SJSA1 (cell line): Measurements from ENCODE around the gene SUMO3. TPM values are rescaled to one million over a fixed set of nuclear protein-coding genes. Genes with fewer than 3 reads are reported as not detected.

Source experiments
- DNase-seq, 2 experiments: peaks; one replicate each; pipeline ENCODE4 v3.0.0-alpha.2; 2015 to 2020; ENCODE audit warnings: low spot score in 2 of 2, low read depth in 1 of 2
- H3K27ac ChIP-seq: fragments of 250-450 bp; sonication (Bioruptor Pico); 2 replicates; pipeline ENCODE4 v1.5.1; 2020; ENCODE audit warnings: mild to moderate bottlenecking, moderate library complexity
- H3K27me3 ChIP-seq: fragments of 250-450 bp; sonication (Bioruptor Pico); replicated peaks from 2 replicates; pipeline ENCODE4 v1.5.1; 2020; ENCODE audit warnings: mild to moderate bottlenecking, moderate library complexity
- H3K36me3 ChIP-seq: fragments of 250-450 bp; sonication (Bioruptor Pico); 2 replicates; pipeline ENCODE4 v1.5.1; 2020; ENCODE audit warnings: mild to moderate bottlenecking
- H3K4me1 ChIP-seq: fragments of 250-450 bp; sonication (Bioruptor Pico); replicated peaks from 2 replicates; pipeline ENCODE4 v1.6.1; 2021; ENCODE audit warnings: mild to moderate bottlenecking
- H3K4me3 ChIP-seq: fragments of 250-450 bp; sonication (Bioruptor Pico); 2 replicates; pipeline ENCODE4 v1.5.1; 2020; ENCODE audit warnings: mild to moderate bottlenecking
- H3K9me3 ChIP-seq: fragments of 250-450 bp; sonication (Bioruptor Pico); replicated peaks from 2 replicates; pipeline ENCODE4 v1.5.1; 2020; ENCODE audit warnings: mild to moderate bottlenecking
- total RNA-seq: library from RNA; depleted of rRNA; stranded (reverse); fragments of >200 nt; shearing (Covaris generic); gene quantifications from 2 replicates; pipeline ENCODE4 v1.2.3, GENCODE V29; 2014

SUMO3 gene
- total RNA-seq, 1 experiment from 2014 or later: 173 TPM

- Histone ChIP-seq H3K27ac (no peak overlapping the region), H3K4me1 (peaks cover 20% of the 10 kb centered on the region), H3K27me3 (no peaks in the 10 kb centered on the region), H3K9me3 (no peaks in the 10 kb centered on the region), H3K4me3 (no peak overlapping the region), H3K36me3 (peaks cover 10% of the 10 kb centered on the region; the same call in 1 of the 2 replicates)
- peak in 1 of 2 experiments; percentile 49 for DNase-seq
Observed at GRCh38 chr21:44765231-44766013, 52.4 kb downstream of the SUMO3 start.

- H3K36me3 ChIP-seq: peaks cover 2% of the 10 kb centered on the region; the same call in 1 of the 2 replicates
- H3K9me3 ChIP-seq: no peaks in the 10 kb centered on the region
- no peaks in the 10 kb centered on the region for H3K27me3 ChIP-seq
- DNase-seq: peak in 1 of 2 experiments; percentile 42
- no peak overlapping the region for H3K27ac ChIP-seq
- peaks cover 20% of the 10 kb centered on the region for H3K4me1 ChIP-seq
- no peak overlapping the region for H3K4me3 ChIP-seq
Observed at GRCh38 chr21:44764319-44765230, 53.3 kb downstream of the SUMO3 start.

GRCh38 chr21:44763451-44764318 lies 54.2 kb downstream of the SUMO3 start:
- Histone ChIP-seq H3K9me3 (no peaks in the 10 kb centered on the region), H3K36me3 (no peaks in the 10 kb centered on the region; the same call in 1 of the 2 replicates), H3K4me1 (peaks cover 20% of the 10 kb centered on the region), H3K4me3 (no peak overlapping the region), H3K27ac (no peak overlapping the region), H3K27me3 (no peaks in the 10 kb centered on the region)
- peak in 1 of 2 experiments; percentile 33 for DNase-seq

GRCh38 chr21:44763050-44763378 lies 54.8 kb downstream of the SUMO3 start:
- DNase-seq: peak in 1 of 2 experiments; percentile 32
- Histone ChIP-seq H3K4me3 (no peak overlapping the region), H3K4me1 (peaks cover 20% of the 10 kb centered on the region), H3K9me3 (no peaks in the 10 kb centered on the region), H3K27ac (no peak overlapping the region), H3K36me3 (no peaks in the 10 kb centered on the region; the same call in 1 of the 2 replicates), H3K27me3 (no peaks in the 10 kb centered on the region)

DNA sequence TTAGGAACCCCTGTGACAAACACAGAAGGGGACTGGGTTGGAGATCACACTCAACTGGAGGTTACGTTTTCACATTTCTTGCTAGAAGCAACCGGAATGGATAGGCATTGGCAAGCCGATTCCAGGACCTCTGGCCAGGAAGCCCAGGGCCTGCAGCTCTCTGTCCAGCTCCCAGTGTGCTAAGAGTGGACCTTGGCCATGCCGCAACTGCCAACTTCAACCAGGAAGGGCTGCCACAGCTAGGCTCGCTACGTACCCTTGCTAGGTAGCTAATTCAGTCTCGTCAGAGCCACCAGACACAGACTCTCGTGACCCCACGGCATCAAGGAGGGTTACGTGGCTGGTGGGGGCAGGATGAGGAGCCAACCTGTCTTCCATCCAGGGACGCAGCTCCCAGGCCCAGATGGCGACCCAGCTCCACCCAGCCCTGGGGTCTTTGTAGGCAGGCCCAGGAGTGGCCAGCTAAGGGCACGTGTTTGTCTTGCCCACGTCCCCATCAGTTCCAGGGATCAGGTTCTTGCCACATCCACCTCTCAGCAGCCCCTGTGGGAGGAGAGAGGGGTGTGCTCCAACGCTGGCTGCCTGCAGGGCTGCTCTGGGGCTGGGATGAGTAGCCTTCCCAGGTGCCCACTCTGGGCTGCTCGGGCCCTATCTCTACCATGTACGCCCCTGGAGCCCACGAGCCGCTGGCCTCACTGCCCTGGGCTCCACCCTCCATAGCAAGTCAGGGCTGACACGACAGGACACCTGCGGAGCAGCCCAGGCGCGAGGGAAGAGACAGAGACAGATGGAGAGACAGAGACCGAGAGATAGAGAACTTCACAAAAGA lies 55.4 kb downstream of the SUMO3 start:
- Histone ChIP-seq H3K4me3 (no peak overlapping the region), H3K27me3 (no peaks in the 10 kb centered on the region), H3K27ac (no peak overlapping the region), H3K36me3 (no peaks in the 10 kb centered on the region), H3K4me1 (peaks cover 20% of the 10 kb centered on the region), H3K9me3 (no peaks in the 10 kb centered on the region)
- peak in 1 of 2 experiments; percentile 41 for DNase-seq

- H3K27ac ChIP-seq: no peak overlapping the region
- H3K27me3 ChIP-seq: no peaks in the 10 kb centered on the region
- no peak overlapping the region for H3K4me3 ChIP-seq
- H3K4me1 ChIP-seq: peaks cover 20% of the 10 kb centered on the region
- peak in 1 of 2 experiments; percentile 44 for DNase-seq
- H3K36me3 ChIP-seq: no peaks in the 10 kb centered on the region
- H3K9me3 ChIP-seq: no peaks in the 10 kb centered on the region
Observed at GRCh38 chr21:44761747-44762208, 56.1 kb downstream of the SUMO3 start.

GRCh38 chr21:44761011-44761729 lies 56.7 kb downstream of the SUMO3 start:
- Histone ChIP-seq H3K36me3 (no peaks in the 10 kb centered on the region), H3K27ac (no peak overlapping the region), H3K4me3 (no peak overlapping the region), H3K27me3 (no peaks in the 10 kb centered on the region), H3K4me1 (peaks cover 18% of the 10 kb centered on the region), H3K9me3 (no peaks in the 10 kb centered on the region)
- peak in 1 of 2 experiments; percentile 40 for DNase-seq

DNA sequence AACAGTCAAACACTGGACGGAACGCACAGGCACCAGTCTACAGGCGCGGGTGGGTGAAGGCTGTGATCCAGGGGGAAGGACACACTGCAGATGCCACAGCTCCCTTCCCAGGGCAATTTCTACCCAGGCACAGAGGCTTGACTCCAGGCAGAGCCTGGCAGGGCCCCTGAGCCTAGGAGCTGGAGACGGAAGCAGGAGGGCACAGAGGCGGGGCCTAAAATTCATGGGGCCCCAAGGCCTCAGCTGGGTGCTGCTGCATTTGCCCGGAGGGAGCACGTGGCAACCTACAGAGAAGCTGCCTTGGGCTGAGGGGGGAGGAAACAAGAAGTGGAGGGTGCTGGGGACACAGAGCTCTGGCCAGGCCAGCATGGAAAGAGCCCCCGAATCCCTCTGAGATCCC lies 57.5 kb downstream of the SUMO3 start:
- peak in 1 of 2 experiments; percentile 39 for DNase-seq
- no peak overlapping the region for H3K27ac ChIP-seq

DNA sequence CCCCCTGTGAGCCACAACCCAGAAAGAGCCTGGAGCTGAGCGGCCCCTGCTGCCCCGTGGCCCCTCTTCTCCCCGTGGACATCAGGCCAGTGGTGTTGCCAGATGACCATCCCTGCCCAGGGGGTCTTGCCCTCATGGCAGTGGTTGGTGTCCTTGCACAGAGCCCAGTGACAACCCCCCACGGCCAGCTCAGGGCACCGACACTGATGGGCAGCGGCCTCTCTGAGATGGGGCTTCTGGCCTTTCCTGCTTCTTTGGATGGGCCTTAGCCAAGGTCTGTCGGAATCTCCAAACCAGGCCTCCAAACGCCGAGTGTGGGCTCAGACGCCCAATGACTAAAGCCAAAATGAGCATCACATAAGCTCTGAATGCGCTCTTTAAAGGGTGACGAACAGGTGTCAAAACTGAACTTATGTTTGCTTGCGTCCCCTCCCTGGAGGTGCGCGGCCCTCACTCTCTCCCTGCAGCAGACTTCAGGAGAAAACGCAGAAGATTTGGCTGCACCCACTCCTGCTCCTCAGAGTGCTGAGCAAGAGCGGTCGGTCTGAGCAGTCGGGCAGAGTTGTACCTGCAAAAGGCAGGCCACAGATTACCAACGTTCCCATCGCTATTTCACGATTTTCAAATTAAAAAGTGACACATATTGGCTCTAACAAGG lies 58.1 kb downstream of the SUMO3 start:
- H3K27ac ChIP-seq: no peak overlapping the region
- H3K9me3 ChIP-seq: no peaks in the 10 kb centered on the region
- DNase-seq: peak in 1 of 2 experiments; percentile 33
- H3K4me3 ChIP-seq: no peak overlapping the region
- 0 out of 2 replicates have a peak, but pooled peaks cover 2% of the 10 kb centered on the region for H3K27me3 ChIP-seq
- H3K4me1 ChIP-seq: peaks cover 4% of the 10 kb centered on the region
- no peaks in the 10 kb centered on the region for H3K36me3 ChIP-seq

More for the DNA sequence above, 57.5 kb downstream of the SUMO3 start:
- Histone ChIP-seq H3K4me1 (peaks cover 10% of the 10 kb centered on the region), H3K27me3 (no peaks in the 10 kb centered on the region), H3K36me3 (no peaks in the 10 kb centered on the region), H3K4me3 (no peak overlapping the region), H3K9me3 (no peaks in the 10 kb centered on the region)

- Histone ChIP-seq H3K27me3 (0 out of 2 replicates have a peak, but pooled peaks cover 2% of the 10 kb centered on the region), H3K36me3 (no peaks in the 10 kb centered on the region), H3K4me3 (no peak overlapping the region), H3K4me1 (no peaks in the 10 kb centered on the region), H3K9me3 (no peaks in the 10 kb centered on the region), H3K27ac (no peak overlapping the region)
- DNase-seq: peak in 1 of 2 experiments; percentile 35
Observed at GRCh38 chr21:44758781-44759627, 58.9 kb downstream of the SUMO3 start.

GRCh38 chr21:44758141-44758561 lies 59.7 kb downstream of the SUMO3 start:
- no peaks in the 10 kb centered on the region for H3K4me1 ChIP-seq
- H3K36me3 ChIP-seq: no peaks in the 10 kb centered on the region
- no peak overlapping the region for H3K4me3 ChIP-seq
- H3K9me3 ChIP-seq: no peaks in the 10 kb centered on the region
- H3K27ac ChIP-seq: no peak overlapping the region
- 0 out of 2 replicates have a peak, but pooled peaks cover 2% of the 10 kb centered on the region for H3K27me3 ChIP-seq
- DNase-seq: peak in 1 of 2 experiments; percentile 41
